Thyroid gland (tissue), 4 donors: ENCODE measurements around the gene CD320. TPM values are rescaled to one million over a fixed set of nuclear protein-coding genes. Genes with fewer than 3 reads are reported as not detected.
A peak's percentile ranks its signal among the peaks of the same experiment; 100 is the strongest.
"Not testable (repeated sequence)": the region's sequence is repeated elsewhere in the genome, so short reads cannot be mapped to it uniquely, and the experiment has no call there.

Experiments used
- DNase-seq, 2 donors: peaks; one replicate each; pipeline ENCODE4 v3.0.0-alpha.2; 2019
- H3K27ac ChIP-seq, 3 donors: fragments of 200-600 bp; sonication (generic); 1 replicate in 2 of 3; 2 replicates in 1 of 3; pipeline ENCODE4 v1.5.1; 2016 to 2019; ENCODE audit warnings: mild to moderate bottlenecking in 1 of 3, moderate library complexity in 1 of 3
- H3K27me3 ChIP-seq: fragments of 200-600 bp; sonication (generic); one replicate; pipeline ENCODE4 v1.5.1; 2019
- H3K36me3 ChIP-seq, 2 donors: fragments of 200-600 bp; sonication (generic); one replicate each; pipeline ENCODE4 v1.5.1; 2016 to 2019
- H3K4me1 ChIP-seq, 2 donors: fragments of 200-600 bp; sonication (generic); one replicate each; pipeline ENCODE4 v1.5.1; 2017 to 2019
- H3K4me3 ChIP-seq, 3 donors: fragments of 200-600 bp; sonication (generic); replicated peaks in 1 of 3; 1 replicate in 2 of 3; 2 replicates in 1 of 3; pipeline ENCODE4 v1.5.1; 2016; ENCODE audit warnings: mild to moderate bottlenecking in 1 of 3
- H3K9me3 ChIP-seq: fragments of 200-600 bp; sonication (generic); one replicate; pipeline ENCODE4 v1.5.1; 2017
- POLR2A ChIP-seq, 2 donors: fragments of 450-650 bp; IDR thresholded peaks; one replicate each; pipeline ENCODE4 v1.6.1; 2017; ENCODE audit warnings: antibody characterized with exemption in 2 of 2, mild to moderate bottlenecking in 2 of 2, moderate library complexity in 1 of 2
- WGBS, 2 donors: methylation state at CpG; one replicate each; pipeline ENCODE4 v1.1.5; 2017; 5-methylcytosine and 5-hydroxymethylcytosine counted together
- intact Hi-C: fragments of 100-400 bp; cut with DNase I; formaldehyde crosslinking; loops from one replicate; pipeline ENCODE4 v1.15.1; 2023
- total RNA-seq, 4 donors: library from RNA; depleted of rRNA; stranded (reverse); fragments of >200 nt; gene quantifications; one replicate each; pipeline ENCODE4 v1.2.3, GENCODE V29; 2016
- TF ChIP-seq, protein P1 (sequence below), 6 experiments: fragments of 200-600 bp in 3 of 6; fragments of 450-650 bp in 3 of 6; sonication (generic) in 3 of 6; IDR thresholded peaks; one replicate each; pipeline ENCODE4 v1.5.1; 2016 to 2019; ENCODE audit warnings: antibody characterized with exemption in 6 of 6, mild to moderate bottlenecking in 2 of 6, inconsistent platforms in 1 of 6, moderate library complexity in 1 of 6

The CD320 gene
- total RNA-seq, 4 donors from 2014 or later, result 20.8 to 114 (median 74.0) TPM

DNA sequence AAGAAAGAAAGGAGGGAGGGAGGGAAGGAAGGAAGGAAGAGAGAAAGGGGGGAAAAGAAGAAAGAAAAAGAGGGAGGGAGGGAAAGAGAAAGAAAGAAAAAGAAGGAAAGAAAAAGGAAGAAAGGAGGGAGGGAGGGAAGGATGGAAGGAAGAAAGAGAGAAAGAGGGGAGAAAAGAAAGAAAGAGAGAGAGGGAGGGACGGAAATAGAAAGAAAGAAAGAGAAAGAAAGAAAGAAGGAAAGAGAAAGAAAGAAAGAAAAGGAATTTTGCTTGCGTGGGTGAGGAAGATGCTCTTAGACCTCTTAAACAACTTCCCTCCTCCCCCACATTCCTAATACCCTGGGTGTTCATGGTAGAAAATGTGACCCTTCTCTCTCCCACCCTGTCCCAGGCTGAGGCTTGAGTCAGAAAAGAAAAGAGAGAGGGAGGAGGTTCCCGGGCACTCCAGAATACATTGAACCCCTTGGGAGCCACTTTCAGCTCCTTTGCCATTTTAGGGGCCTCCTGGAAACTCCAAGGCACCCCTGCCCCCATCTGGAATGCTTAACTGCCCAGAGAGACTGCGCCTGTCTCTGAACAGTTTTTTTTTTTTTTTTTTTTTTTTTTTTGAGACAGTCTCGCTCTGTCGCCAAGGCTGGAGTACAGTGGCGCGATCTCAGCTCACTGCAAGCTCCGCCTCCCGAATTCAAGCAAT is 44.1 kb upstream of the CD320 start:
- DNase-seq, result peak; percentile 64
- 14 to 34% methylated on average over 10 of the region's 10 CpGs for WGBS, 2 donors
- intact Hi-C loops, result loop anchor here (5.0 kb wide), 1 partner anchor 155 kb away; no protein-coding TSS in a partner anchor
- Histone ChIP-seq H3K4me1 (peaks cover 7 to 33% of the 10 kb centered on the region in 2 donors), H3K27me3 (no peaks in the 10 kb centered on the region), H3K9me3 (no peaks in the 10 kb centered on the region), H3K27ac (peak overlapping the region in 1 of 3 donors; percentile 24), H3K4me3 (no peak overlapping the region), H3K36me3 (no peaks in the 10 kb centered on the region)
- TF ChIP-seq POLR2A (IDR thresholded peaks at IDR 0.05), result no peak
- TF ChIP-seq, protein P1, sequence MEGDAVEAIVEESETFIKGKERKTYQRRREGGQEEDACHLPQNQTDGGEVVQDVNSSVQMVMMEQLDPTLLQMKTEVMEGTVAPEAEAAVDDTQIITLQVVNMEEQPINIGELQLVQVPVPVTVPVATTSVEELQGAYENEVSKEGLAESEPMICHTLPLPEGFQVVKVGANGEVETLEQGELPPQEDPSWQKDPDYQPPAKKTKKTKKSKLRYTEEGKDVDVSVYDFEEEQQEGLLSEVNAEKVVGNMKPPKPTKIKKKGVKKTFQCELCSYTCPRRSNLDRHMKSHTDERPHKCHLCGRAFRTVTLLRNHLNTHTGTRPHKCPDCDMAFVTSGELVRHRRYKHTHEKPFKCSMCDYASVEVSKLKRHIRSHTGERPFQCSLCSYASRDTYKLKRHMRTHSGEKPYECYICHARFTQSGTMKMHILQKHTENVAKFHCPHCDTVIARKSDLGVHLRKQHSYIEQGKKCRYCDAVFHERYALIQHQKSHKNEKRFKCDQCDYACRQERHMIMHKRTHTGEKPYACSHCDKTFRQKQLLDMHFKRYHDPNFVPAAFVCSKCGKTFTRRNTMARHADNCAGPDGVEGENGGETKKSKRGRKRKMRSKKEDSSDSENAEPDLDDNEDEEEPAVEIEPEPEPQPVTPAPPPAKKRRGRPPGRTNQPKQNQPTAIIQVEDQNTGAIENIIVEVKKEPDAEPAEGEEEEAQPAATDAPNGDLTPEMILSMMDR (IDR thresholded peaks at IDR 0.05), result no peak

DNA sequence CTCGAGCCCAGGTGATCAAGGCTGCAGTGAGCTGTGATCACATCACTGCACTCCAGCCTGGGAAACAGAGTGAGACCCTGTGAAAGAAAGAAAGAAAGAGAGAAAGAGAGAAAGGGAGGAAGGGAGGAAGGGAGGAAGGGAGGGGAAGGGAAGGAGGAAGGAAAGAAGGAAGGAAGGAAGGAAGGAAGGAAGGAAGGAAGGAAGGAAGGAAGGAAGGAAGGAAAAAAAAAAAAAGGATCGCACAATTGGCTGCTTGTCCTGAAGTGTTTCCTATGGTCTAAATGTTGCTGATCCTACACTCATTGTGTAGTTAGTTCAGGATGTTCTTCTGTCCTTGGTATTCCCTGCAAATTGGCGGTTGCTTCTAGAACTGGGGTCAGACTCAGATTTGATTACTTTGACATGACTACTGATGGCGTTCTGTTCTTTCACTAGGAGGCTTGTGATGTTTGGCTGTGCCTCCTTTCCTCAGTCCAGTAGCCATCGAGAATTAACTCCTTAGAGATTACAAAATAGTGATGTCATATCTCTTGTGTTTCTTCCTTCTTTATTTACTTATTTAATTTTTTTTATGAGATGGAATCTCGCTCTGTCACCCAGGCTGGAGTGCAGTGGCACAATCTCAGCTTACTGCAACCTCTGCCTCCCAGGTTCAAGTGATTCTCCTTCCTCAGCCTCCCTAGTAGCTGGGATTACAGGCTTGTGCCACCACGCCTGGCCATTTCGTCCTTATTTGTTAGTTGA is 41.6 kb upstream of the CD320 start:
- peaks cover 7 to 27% of the 10 kb centered on the region in 2 donors for H3K4me1 ChIP-seq
- intact Hi-C loops, result loop anchor here (5.0 to 10.0 kb wide), 2 partner anchors 95 to 158 kb away; partner anchors contain the start of gene HNRNPM
- not testable (repeated sequence) for H3K27ac ChIP-seq, DNase-seq, H3K27me3 ChIP-seq, H3K36me3 ChIP-seq, H3K4me3 ChIP-seq, H3K9me3 ChIP-seq
- 73 to 80% methylated on average over 8 of the region's 8 CpGs for WGBS, 2 donors

DNA sequence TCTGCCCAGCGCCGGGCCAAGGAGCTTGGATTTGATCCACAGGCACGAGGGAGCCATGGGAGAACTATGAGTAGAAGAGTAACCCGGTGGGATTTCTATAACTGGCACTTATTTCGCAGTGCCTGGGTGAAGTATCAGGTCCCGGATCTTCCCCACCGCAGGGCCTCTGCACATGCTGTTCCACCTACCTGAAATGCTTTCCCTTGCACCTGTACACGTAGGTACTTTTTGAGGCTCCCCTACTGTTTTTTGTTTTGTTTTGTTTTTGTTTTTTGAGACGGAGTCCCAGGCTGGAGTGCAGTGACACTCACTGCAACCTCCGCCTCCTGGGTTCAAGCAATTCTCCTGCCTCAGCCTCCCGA is 35.3 kb upstream of the CD320 start:
- no peaks in the 10 kb centered on the region for H3K9me3 ChIP-seq
- no peaks in the 10 kb centered on the region for H3K27me3 ChIP-seq
- DNase-seq, result no peak
- H3K27ac ChIP-seq, result no peak overlapping the region
- intact Hi-C loops, result loop anchor here (10.0 kb wide), 1 partner anchor 101 kb away; the partner anchor contains the start of gene HNRNPM
- WGBS, 2 donors, result 46 to 75% methylated on average over 7 to 9 of the region's 11 CpGs
- H3K4me1 ChIP-seq, result peaks cover 6 to 8% of the 10 kb centered on the region in 2 donors
- H3K4me3 ChIP-seq, result peak overlapping the region in 1 of 3 donors; percentile 55
- no peak for TF ChIP-seq POLR2A (IDR thresholded peaks at IDR 0.05)
- TF ChIP-seq, protein P1 (IDR thresholded peaks at IDR 0.05), result no peak
- H3K36me3 ChIP-seq, result no peaks in the 10 kb centered on the region

DNA sequence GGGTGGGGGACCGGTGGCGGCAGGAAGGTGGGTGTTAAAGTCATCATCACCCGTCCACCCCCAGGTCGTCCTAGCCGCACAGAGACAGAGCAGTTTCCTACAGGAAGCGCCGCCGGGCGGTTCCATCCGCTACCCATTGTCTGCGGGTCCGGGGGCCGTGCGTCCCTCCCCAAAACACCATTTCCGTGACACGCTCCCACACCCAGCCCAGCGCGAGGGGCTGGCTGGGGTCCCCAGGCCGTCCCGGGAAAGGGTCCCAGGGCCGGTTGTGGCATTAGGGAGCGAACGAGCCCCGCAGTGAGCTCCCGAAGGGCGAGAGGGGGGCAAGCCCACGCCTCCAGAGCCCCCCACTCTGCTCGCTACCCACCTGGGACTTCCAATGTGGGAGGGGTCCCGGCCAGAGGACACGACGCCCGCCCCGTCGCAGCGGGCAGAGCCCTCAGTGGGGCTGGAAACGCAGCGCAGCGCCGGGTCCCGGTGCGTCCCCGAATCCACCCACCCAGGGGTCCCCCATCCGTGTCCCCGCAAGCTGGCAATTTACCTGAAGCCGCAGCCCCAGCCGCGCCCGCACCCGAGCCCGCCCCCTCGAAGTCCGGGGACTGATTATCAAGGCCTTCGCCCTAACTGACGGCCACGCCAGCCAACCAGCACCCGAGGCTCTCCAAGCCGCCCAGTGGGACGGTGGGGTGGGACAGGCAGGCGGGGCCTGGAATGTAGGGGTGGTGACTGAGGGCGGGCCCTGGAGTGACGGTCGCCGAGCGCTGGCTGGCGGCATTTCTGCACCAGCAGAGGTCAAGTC is 34.7 kb upstream of the CD320 start, which contains the start of gene KANK3:
Gene KANK3, minus strand, starts transcription at position 579 of the 799 bp plus-strand sequence. CDS start 5,434 bp downstream, outside the sequence.
- Histone ChIP-seq H3K27ac (peak within 1 kb of the TSS; percentile 73 to 81 (median 76)), H3K4me1 (peaks cover 6 to 8% of the 10 kb centered on the region in 2 donors)

More for the DNA sequence above, 34.7 kb upstream of the CD320 start, which contains the start of gene KANK3:
- intact Hi-C loops, result loop anchor here (10.0 kb wide), 1 partner anchor 102 kb away; the partner anchor contains the start of gene HNRNPM
- TF ChIP-seq, protein P1 (IDR thresholded peaks at IDR 0.05), result peak in 1 of 6 experiments; percentile 14
- TF ChIP-seq POLR2A (IDR thresholded peaks at IDR 0.05), result peak in 1 of 2 donors; percentile 68
- H3K27me3 ChIP-seq, result no peaks in the 10 kb centered on the region
- H3K9me3 ChIP-seq, result no peaks in the 10 kb centered on the region
- peak within 1 kb of the TSS in 2 of 3 donors; percentile 37 to 55 for H3K4me3 ChIP-seq
- H3K36me3 ChIP-seq, result no peaks in the 10 kb centered on the region
- 50% methylated on average over 4 of the region's 65 CpGs; no CpG with 5 or more reads in 1 of the 2 donors for WGBS, 2 donors
- peak; percentile 96 to 98 for DNase-seq
